HG03175 (cell line): ENCODE measurements around the gene PDE4B.
A peak's percentile ranks its signal among the peaks of the same experiment; 100 is the strongest.

Experiments used
- ATAC-seq: cut with Tn5 transposase; IDR thresholded peaks from one replicate; pipeline ENCODE4 v1.9.1; 2021; ENCODE audit warnings: mild to moderate bottlenecking, moderate library complexity; ENCODE audit not compliant: unreplicated experiment

PDE4B gene

DNA sequence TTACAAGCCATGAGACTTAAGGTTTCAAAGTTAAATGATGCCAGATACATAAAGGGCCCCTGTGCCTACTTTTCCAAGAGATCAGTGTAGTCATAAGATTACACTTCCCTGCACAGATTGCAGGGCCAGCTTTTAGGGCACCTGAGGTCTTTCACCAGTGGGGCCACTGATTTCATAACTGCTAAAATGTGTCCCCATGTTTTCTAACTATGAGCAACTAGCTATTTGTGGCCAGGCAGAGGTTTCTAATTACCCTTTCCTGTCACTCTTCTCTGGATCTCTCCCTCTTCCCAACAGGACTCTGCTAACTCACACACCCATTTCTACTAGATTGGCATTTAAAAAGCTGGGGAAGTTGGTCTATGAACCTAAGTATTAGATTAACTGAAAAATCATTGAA, 534.2 kb downstream of the PDE4B start:
- ATAC-seq, result no peak

DNA sequence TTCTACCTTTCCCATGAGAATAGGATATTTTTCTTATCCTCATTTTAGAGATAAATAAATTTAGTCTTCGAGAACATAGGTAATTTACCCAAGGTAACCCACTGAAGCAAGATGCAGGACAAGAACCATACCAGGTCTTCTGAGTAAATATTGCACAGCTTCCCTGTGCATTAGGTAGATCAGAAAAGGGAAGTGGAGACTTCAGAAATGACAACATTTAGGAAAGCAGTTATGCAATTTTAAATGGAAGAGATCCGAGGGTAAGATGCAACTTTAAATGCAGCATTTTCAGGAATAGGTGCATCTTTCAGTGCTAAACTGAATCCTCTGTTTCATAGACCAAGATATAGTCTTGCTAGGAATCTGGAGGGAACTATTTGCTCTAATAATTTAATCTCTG, 534.9 kb downstream of the PDE4B start:
- no peak for ATAC-seq

DNA sequence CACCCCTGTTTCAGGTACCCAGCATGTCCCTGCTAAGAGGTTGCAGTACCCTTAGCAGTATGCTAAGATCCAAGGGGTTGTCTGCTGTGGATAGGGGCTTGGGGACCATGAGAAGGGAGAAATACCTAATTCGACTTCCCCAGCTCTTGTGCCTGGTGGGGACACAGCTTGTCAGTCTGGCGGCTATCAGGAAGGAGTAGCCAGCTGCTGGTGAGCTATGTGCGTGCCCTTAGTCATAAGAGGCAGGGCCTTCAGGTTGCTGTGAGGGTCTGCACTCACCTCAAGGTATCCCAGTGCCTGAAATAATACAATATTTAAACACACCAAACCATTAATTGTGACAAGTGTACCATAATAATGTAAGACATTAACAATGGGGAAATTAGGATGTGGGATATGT, 536.2 kb downstream of the PDE4B start:
- no peak for ATAC-seq

DNA sequence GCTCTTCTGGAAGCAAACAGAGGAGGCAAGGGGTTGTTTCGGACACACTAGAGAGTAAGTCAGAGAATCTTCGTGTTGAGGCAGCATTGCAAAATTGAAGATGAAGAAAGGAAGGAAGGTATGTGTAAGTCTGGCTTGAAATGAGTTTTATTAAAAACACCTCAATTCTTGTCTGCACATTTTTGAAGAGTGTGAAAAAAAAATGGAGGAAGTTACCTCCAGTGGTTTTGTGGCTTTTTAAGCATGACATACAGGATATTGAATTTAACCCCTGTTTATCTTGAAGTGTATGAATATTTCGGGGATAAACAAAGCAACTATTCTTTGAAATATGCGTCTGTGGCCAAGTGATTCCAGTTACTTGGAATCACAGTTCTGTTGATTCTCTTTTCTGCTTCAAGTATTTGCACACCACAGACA, 538.0 kb downstream of the PDE4B start:
- peak; percentile 30 for ATAC-seq

DNA sequence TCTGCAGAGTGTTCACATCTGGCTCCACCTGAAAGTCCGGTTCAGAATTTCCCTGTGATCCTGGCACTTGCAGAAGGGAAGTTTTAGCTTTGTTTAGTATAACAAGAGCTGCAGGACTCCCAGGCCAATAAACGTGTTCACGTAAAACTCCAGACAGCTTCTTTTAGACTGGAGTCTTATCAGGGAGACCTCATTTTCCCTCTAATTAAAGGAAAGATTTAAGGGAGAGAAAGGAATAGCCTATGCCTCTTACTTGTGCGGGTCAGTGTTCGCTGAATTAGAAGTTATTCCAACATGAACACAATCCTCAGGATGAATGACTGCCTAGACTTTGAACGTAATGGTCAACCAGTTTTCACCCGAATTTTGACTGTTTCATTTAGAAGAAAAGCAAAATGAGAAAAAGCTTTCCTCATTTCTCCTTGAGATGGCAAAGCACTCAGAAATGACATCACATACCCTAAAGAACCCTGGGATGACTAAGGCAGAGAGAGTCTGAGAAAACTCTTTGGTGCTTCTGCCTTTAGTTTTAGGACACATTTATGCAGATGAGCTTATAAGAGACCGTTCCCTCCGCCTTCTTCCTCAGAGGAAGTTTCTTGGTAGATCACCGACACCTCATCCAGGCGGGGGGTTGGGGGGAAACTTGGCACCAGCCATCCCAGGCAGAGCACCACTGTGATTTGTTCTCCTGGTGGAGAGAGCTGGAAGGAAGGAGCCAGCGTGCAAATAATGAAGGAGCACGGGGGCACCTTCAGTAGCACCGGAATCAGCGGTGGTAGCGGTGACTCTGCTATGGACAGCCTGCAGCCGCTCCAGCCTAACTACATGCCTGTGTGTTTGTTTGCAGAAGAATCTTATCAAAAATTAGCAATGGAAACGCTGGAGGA, 539.2 kb downstream of the PDE4B start:
- ATAC-seq, result peak; percentile 29

DNA sequence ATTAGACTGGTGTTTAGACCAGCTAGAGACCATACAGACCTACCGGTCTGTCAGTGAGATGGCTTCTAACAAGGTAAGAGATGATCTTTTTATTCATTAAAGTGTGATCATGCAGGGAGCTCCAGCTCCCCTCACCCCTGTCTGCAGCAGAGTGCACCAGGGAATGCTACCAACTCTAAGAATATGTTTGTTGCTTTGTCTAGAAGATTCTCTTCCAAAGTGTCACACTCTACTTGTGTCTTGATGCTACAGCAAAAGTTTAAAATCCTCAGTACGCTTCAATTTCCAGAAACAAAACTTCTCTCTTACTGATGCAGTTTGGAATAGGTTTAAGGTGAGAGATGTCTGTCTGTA, 539.8 kb downstream of the PDE4B start:
- ATAC-seq, result no peak

DNA sequence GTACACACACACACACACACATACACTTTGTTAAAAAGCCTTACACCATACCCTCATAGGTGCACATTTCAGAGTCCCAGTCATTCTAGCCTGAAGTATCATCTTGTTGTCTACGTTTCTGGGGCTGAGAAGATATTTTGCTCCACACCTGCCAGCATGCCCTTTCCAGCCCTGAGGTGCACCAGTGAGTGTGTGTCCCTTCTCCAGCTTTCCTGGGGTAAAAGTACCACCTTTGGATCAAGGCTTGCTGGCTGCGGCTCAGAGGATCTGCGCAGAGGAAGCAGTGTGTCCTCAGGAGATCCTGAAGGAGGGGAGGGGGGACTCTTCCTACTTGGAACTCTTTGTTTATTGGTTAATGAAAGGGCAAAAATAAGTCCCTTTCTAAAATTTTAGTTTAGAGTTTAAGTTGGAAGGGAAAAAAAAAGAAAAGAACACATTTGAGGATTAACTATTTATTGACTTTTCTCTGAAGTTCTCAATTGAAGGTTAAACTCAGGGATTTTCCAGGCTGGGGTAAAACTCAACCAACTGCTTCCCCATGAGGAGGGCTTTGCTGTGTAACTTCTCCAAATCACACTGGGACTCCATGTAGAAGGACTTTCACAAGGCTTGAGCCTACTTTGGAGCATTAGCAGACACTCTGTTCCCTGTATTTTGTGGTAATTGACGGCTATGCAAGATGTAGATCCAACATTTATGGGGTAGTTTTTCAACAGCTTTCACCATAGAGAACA, 540.9 kb downstream of the PDE4B start:
- ATAC-seq, result no peak

DNA sequence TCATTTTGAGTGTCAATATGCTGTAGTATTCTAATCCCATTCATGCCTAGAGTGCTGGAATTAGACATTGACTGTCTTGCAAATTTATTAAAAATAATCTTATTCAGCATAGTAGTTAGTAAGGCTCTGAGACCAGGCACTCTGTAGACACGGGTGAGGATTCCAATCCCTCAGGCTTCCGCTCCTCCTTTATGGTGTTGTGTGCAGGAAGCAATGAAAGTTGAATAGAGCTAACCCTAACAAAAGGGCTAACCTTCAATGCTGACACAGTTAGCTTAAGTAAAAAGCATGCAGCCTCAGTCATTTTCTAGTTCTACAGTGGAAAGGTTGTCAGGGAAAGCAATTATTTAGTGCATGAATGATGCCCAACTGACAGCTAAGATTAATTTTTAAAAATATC, 541.6 kb downstream of the PDE4B start:
- no peak for ATAC-seq

DNA sequence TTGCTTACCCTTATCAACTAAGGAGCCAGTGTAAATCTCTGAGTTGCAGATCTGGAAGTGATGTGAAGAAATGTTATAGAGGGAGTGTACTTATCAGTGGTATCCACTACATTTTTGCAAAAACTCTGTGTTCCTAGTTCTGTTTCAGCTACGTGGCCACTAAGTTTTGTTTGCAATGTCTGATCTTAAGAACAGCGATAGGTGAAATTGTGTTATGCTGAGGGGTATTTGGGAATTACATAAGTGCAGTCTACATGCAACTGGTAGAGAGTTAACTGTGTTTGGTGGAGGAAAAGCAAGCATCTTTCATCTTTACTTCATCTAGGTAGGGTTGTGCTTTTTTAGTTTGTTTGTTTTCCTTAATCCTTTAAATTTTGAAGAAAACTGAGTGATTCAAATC, 542.4 kb downstream of the PDE4B start:
- ATAC-seq, result no peak

DNA sequence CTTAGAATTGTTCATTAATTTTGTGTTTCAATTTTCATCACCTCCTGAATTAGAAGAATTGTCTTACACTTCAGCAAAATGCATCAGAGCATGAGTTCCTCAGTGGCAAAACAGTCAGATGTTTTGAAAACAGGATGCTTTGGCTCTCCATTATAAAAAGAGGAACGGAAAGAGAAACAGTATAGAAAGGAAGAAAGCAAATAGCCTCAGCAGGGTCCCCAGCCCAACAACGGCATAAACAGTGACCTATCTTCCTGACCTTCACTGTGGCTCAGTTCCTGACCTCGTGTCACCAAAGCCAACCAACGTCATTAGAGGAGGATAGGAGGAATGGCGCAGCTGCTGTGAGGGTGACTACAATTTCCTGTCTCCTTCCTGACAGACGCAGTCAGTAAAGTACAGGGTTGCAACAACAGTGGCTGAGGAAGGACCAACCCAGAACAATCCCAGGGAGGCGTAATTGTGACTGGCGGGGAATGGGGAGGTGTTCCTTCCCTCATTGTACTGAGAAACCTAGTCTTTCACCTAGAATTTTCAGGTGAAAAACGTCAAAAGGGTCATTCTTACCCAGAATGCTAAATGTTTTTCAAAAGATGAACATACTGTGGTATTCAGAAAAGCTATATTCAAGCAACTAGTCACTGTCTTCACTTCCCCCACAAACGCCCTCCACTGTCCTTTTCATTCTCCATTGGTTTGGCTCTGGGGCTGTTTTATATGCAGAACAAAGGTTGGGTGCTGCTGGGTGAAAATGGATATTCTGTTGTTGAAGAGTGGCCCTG, 543.4 kb downstream of the PDE4B start:
- ATAC-seq, result peak; percentile 86

DNA sequence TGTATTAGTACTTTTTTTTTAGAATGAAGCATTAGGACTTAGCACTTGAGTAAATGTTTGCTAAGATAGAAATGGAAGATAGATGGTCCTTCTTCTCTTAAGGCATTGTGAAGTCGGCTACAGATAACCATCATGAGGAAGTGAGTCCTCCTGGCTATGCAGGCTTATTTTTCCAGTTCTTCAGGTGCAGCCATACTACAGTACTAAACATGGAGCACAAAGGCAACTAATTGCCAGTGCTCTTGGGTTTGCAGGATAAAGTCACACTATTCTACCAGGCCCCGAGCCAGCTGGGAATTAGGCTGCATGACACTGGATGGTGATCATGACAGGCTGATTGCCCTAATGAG, 543.9 kb downstream of the PDE4B start:
- no peak for ATAC-seq

DNA sequence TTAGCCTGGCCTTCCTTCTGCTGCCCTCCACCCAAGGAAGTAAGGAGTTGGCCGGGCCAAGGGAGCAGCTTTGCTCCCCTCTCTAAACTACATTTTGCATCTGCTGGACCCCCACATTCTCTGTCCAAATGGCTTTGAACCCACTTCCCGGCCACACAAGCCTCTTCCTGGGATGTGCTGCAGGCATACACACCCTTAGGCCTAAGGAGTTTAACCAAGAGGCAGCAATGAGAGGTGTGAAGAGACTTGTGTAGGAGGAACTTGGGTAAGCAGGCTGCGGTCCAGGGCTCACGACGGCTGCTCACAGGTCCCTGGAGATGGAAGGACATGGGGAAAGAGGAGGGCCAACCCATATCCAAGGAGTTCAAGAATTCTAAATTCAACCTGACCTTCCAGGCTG, 544.6 kb downstream of the PDE4B start:
- no peak for ATAC-seq

DNA sequence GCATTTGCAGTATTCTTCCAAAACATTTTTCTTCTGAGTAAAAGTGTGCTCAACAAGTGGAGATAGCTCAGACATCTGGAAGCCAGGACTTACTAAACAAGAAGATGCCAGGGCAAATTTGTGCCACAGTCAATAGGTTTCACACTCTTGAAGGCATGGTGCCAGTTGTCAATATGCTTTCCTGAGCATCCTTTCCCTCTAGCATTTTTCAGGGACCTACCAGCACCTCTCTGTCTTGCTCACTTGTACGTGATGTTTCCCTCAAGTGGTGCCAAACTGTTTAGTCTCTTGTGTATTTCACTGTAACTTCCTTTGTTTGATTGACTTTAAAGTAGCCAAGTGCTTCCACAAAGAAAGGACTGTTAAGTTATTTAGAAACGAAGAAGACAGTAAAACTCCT, 547.2 kb downstream of the PDE4B start:
- ATAC-seq, result no peak

DNA sequence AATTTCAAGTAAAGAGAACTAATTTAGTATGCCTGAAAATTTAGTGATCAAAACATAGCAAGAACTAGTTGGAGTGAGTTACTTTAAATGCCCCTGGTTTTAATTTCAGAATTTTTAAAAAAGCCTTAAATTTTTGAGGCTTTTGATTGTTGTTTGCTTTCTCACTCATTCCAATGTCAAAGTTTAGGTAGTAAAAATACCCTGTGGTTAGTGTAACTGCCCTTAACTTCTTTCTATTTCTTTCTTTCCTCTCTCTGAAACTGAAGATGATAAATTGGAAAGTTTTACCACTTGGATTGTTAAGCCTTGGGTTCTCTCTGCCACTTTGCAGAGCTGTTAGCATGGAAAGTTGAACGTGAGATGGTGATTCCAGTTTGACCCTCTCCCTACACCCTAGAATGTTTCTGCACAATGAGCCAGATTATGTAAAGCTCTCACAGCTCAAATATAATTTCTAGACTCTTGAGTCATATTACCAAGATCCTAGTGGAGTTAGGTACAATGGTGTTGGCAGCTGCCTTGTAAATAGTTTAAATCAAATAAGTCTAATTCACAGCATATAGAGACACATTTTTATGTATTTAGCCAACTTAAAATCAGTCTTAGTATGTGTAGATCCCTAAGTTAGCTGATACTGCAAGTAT, 548.9 kb downstream of the PDE4B start:
- ATAC-seq, result no peak

DNA sequence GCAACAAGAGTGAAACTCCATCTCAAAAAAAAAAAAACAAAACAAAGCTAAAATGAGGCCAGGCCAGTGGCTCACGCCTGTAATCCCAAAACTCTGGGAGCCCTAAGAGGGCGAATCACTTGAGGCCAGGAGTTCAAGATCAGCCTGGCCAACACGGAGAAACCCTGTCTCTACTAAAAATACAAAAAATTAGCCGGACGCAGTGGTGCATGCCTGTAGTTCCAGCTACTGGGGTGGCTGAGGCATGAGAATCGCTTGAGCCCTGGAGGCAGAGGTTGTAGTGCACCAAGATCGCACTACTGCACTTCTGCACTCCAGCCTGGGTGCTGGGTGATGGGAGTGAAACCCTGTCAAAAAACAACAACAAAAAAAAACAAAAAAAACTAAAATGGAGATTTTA, 550.0 kb downstream of the PDE4B start:
- peak; percentile 62 for ATAC-seq

DNA sequence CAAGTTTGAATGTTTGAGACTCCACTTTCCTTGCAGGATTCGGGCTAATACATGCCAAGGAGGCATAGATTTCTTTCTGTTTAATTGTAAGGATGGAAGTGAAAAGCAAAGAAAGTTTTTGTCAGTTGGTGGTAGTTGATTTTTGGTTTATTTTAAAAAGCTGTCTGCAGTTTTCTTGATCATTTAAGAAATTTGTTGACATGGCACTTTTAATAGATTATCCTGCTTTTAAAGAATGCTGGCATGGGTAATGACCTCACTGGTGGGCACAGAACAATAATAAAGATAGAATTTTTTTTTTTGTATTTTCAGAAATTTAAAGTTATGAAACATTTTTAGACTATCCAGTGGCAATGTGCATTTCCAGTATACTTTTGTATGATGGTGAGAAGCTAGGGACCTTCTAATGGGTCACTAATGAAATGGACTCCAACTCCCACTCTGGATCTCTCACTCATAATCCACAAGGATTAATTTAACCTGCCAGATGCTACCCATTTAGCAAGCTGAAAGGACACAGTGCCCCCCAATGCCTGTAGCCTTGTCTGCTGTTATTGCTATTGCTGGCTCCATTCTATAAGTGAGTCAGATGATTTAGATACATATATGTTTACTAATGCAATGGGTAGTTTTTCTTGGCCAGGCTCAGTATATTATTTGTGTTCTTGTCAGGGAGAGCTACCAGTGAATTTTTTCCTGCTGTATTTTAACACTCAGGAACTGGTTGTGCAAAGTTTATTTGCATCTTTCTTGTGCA, 551.1 kb downstream of the PDE4B start:
- no peak for ATAC-seq

DNA sequence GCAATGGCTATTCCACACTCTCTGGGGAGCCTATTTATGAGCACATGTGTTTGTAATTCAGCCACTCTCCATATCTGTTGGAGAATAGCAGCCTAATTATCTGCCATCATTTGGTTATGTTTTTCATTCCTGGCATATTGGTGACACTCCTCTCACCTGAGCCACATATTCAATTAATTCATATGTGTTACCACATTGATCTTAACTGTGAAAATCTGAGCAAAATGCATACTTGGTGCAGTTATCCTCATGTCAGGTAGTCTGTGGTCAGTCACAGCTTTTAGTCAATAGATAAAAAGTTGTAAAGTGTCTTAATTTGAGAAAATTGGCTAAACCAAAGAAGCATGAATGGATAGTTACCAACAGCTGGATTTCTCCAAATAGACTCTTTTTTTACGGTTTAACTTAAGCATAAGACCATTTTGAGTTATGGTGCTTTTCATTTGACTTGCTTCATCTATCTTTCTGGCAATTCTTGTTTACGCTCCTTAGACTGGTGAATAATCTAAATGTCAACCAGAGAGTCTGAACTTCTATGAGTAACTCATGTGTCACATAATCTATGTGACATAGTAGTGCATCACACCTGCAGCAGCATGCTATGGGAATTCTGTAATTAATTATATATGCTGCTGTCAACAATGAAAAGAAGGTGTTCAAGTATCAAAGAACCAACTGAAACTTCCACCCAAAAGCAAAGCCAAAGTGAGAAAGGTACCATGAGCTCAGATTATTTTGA, 553.5 kb downstream of the PDE4B start:
- ATAC-seq, result no peak

DNA sequence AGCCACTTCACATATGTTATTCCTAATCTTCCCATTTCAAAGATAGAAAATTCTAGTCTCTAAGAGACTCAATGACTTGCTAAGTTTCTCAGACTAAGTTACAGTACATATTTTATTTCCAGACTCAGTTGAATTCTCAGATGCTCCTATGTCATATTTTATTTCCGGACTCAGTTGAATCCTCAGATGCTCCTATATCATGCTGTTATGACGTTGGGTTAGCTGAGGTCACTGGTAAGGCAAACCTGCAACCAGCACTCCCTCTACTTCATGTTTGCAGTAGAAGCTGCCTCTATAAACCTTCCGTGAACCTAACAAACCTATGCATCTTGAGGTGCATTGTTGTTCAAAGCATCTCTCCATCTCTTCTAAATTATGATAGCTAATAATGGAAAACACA, 554.2 kb downstream of the PDE4B start:
- ATAC-seq, result no peak

DNA sequence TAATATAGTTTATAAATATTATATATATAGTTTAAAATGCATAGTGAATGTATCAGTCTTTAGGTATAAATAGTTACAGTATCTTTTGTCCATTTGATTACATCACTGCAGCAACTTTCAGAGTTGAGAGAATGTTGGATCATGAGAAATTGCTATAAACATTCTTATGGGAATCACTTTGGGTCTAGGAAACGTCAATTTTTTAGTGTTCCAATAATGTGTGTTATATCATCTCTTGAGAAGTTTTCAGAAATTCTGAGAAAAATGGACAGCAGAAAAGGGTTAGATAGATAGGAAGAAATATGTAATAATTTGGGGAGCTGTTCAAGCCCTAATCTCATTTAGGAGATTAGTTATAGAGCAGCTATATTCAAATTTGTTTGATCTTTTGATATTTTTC, 556.1 kb downstream of the PDE4B start:
- no peak for ATAC-seq

DNA sequence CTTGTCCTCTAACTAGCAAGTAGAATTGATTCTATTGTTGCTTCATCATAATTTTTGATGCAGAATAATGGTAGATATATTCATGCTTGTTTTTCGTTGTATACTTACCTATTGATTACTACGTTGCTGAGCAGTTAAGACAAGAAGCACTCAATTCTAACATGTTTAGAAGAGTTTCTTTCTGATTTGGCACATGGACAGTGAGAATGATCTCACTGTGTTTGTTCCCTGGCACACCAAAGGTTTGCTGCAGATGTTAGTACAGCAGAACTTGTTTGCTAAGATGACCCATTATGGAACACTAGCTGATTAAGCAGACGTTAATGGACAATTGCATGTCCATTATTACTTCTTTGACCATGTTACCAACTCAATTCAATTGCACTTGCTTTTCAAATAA, 556.5 kb downstream of the PDE4B start:
- ATAC-seq, result no peak
